ENCODE measurements around the gene ZNF24.
A peak's percentile ranks its signal among the peaks of the same experiment; 100 is the strongest.

ZNF24 gene

DNA sequence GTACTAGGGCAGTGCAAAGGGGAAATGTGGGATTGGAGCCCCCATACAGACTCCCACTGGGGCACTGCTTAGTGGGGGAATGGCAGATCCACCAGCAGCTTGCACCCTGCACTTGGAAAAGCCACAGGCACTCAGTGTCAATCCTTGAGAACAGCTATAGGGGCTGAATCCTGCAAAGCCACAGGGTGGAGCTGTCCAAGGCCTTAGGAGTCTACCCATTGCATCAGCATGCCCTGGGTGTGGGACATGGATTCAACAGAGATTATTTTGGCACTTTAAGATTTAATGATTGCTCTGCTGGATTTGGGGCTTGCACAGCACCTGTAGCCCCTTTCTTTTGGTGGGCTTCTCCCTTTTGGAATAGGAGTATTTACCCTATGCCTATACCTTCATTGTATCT lies 8.6 kb upstream of the ZNF24 start:
- no peak for DNase-seq (ENCODE audit: low spot score)

DNA sequence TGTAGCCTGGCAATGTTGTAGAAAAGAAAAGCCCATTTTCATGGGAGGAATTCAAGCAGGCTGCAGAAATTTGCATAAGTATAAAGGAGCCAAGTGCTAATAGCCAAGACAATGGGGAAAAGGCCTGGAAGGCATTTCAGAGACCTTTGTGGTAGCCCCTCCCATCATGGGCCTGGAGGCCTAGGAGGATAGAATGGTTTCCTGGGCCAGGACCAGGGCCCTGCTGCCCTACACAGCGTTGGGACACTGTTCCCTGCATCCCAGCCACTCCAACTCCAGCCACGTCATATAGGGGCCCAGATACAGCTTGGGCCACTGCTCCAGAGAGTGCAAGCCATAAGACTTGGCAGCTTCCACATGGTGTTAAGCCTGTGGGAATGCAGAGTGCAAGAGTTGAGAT lies 8.1 kb upstream of the ZNF24 start:
- DNase-seq (ENCODE audit: low spot score) = no peak

DNA sequence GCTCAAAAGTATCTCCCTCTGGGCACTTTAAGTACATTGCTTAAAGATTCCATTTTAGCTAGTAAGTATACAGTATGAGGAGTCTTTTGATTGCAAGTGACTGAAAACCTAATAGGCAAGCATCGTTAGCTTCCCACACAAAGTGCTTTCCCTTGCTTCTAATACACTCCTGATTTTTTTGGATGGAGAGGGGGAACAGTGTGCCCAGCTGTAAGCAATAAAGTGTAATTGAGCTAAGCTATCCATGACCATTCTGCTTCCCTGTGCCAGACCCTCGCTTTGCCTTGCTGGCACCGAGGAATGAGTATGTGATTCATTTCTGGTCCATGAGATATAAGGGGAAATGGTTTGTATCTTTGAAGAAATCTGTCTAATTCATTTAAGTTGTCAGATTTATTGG lies 3.8 kb upstream of the ZNF24 start:
- DNase-seq (ENCODE audit: low spot score) = no peak

DNA sequence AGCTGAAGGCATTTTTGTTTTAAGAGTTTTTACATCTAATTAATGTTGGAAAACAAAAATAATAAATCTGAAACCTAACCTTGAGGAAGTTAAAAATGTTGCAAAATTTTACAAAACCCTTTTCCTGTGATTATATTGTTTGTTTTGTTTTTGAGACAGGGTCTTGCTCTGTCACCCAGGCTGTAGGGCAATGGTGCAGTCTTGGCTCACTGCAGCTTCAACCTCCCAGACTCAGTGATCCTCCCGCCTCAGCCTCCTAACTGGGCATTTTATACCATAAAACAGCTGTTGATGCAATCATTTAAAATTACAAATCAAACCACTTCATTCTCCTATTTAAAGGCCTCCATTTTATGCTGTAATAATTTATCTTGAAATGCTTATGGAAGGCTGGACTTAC lies 1.7 kb upstream of the ZNF24 start:
- no peak for DNase-seq (ENCODE audit: low spot score)

DNA sequence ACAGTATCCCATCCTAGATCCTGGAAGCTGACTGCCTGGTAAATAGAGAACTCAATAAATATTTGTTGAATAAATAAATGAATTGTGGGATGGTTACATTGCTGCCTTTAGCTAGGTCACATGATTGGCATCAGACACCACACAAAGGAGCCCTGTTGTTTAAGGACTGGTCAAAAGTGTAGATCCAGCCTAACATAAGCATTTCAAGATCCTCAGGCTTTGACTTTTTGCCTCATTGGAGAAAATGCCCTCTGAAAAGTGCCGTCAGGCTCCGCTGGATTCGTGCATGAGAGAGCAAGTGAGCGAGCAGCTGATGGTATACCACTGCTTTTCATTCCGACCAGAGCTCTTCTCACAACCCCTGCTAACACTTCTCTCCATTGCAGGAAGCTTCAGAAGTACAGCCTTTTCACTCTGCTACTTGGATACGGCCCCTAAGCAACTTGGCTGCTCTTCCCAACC lies 1.3 kb upstream of the ZNF24 start:
- DNase-seq (ENCODE audit: low spot score) = peak; percentile 6

DNA sequence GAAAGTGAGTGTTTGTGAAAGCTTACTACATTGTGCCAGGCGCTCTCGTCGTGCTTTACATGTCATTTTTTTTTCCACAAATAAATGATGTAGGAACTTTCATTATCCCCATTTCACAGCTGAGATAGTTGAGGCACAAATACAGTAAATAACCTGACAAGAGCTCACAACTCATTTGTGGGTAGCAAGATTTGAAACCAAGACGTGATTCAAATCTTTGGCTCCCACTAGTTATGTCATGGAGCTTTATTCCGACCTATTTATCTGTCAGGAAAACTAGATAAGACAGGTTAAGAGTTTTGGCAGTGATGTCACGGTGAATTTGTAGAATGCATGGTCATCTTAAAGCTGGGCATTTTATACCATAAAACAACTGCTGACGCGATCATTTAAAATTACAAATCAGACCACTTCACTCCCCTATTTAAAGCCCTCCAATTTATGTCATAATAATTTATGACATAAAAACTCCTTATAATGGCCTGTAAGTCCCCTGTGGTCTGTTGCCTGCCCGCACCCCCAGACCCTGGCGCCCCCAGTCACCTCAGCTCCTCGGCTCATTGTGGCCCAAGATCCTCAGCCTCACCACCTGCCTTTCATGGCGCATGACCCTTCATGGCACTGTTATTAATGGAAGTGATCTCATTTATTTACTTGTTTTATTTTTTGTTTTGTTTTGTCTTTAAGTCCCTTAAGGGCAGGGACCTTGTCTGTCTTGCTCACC lies 678 bp upstream of the ZNF24 start:
- no peak for DNase-seq (ENCODE audit: low spot score)

DNA sequence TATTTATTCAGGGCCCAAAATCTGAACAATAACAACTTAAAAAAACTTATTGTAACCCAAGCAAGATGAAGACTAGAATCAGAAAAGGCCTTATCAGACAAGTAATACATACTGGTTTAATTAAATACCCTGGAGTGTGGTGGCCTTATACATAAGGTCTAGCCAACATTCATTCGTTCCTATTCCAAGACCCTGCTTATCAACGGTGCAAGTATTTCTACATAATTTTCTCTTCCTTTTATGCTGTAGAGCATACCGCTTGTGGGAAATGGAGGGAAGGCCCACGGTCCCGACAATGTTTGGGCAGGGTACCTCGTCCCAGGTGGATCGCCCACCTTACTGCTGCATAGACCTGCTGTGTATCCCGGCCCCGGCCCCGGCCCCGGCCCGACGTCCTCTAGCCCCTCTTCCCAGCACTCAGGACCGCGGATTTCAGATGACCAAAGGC lies 708 bp downstream of the ZNF24 start:
- no peak for DNase-seq (ENCODE audit: low spot score)

DNA sequence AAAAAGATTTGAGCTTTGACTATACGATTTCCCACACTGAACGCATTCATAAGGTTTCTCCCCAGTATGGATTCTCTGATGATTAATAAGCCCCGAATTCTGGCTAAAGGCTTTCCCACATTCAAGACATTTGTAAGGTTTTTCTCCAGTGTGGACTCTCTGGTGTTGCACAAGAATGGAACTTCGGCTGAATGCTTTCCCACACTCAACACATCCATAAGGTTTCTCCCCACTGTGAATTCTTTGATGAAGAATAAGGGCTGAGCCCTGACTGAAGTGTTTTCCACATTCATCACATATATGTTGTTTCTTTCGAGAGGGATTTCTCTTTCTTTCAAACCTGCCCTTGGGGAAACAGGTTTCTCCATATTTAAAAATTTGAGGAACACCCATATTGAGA lies 6.9 kb downstream of the ZNF24 start:
- no peak for DNase-seq (ENCODE audit: low spot score)

DNA sequence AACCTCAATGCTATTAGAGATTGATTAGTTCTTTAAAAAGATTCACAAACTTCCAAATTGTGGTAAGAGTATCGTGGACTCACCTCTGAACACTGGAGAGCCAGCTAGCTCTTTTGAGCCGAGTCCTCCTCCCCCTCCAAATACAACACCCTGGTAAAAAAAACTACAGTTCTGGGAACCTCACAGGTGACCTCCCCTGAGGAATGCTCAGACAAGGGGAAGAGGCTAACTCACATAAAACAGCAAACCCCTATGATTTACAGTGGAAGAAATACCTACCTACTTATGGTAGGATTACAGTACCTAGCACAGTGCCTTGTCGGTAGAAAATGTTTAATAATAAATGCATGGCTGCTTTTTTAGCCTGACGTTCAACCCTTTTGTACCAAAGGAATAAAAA lies 8.4 kb downstream of the ZNF24 start:
- no peak for DNase-seq (ENCODE audit: low spot score)

DNA sequence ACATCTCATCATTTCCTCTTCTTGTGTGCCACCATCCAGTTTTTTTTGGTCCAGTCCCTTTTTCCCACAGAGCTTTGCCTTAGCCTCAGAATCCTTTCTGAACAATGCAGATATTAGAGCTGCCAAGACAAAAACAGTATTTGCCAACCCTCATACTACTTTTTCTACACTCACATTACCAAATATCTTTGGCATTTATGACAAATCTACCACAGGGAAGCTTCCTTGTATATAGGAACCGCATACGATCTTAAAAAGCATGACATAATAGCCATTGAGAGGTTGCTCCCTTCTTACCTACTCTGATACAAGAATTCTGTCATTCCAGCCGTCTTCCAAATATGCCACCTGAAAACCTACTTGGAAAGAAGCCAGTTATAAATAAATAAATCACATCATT lies 9.4 kb downstream of the ZNF24 start:
- no peak for DNase-seq (ENCODE audit: low spot score)

DNA sequence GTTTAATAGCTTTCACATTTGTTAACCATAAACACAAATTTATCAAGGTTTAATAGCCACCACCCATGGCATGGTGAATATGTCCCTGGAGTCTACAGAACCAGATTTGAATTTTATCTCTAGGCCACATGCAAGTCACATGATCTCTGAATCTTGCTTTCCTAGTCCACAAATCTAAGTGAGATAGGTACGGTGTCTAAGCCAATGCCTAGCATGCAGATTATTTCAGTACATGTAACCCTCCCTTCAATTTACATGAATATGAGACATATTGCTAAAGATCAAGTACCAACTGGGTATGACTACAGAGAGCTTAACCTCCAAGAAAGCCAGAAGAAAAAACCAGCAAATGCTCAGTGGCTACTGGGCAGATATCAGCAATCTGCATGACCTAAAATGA lies 10.0 kb downstream of the ZNF24 start:
- no peak for DNase-seq (ENCODE audit: low spot score)

DNA sequence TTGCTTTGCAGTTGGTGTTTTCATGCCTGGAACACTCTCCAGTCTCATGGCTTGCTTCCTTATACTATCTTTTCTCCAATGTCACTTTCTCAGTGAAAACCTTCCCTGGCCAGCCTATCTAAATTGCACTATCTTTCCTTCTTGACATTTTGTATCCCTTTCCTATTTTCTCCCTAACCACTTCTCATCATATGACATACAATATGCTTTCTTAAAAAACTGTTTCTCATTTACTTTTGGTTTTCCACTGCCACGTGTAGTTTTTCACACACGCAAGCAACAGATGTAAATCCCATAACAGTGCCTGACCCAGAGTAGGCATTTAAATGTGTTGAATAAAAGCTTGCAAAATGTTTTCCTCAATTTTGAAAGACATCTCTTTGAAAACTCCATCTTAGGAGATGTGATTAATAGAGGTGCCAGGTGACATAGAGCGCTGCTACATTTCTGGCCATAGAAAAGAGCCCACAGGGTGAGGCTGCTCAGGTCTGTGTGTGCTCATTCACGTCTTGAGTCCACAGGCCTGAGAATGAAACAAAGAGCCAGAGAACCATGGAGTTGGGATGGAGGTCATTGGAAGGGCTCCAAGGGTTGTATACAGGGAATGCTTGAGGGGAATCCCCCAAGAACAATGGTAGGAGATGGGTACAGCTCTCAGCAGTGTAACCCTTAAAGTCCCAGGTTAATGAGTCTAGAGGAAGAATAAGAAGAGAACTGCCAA lies 12.7 kb downstream of the ZNF24 start:
- no peak for DNase-seq (ENCODE audit: low spot score)

DNA sequence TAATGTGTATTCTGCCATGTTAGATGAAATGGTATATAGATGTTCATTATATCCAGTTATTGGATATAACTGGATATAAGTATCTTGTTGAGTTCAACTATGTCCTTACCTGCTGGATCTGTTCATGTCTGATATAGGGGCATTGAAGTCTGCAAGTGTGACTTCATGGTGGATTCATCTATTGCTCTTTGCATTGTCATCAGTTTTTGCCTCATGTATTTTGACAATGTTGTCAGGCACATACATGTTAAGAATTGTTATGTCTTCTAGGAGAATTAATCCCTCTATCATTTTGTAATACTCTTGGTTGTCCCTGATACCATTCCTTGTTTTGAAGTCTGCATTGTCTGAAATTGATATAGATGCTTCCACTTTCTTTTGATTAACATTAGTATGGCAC lies 15.4 kb downstream of the ZNF24 start:
- no peak for DNase-seq (ENCODE audit: low spot score)

DNA sequence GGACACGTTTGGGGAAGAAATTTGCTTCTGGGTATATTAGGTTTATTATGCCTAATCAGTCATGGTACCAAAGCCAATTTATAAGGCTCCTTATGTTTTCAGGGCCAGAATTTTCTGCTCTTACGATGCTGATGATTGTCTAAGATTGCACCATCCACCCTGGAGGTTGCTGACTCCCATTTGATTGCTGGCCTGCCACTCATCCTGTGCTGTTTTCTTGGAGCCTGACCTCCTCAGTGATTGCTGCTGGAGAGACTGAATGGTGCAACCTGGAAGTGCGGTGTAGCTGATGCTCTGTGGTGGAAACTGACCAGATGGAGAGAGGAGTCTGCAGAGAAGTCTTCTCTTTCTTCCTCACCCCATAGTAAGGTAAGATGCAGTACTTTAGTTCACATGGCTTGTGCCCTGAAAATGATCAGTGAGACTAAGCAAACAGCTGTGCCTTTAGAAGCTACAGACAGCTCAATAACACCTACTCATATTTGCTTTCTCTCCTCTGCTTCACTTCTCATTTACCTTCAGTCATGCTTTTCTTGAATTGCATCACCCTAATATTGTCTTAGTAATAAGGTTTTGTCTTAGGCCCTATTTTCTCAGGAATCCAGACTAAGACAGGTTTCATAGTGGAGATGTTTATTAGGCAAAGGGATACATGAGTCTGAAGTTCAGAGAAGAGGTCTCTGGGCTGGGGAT lies 17.4 kb downstream of the ZNF24 start:
- DNase-seq (ENCODE audit: low spot score) = no peak

DNA sequence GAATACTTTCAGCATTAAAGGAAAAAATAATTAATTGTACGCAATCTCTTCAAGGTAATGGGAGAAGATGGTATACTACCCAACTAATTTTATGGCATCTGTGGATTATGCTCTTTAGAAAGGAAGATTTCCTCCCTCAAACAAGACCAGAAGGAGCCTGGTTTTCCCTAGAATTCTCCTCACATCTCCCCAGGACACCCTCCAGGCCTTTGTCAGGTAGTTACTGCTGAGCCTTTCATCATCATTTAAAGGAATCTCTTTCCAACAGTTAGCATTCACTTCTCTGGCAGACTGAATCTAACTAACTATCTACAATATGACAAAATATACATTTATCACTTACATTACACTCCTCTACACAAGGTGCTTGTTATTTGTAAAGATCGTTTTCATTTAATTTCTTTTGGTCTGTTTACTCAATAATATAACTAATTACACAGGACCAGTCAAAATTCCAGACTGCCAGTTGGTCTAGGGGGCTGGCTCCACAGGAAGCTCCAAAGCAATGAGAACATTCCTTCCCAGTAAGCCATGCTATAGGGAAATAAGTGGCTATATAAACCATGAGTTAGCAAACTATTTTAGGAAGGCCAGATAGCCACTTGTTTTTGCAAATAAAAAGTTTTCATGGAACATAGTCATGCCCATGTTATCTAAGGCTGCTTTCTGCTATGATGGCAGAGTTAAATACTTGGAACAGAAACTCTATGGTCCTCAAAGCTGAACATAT lies 19.1 kb downstream of the ZNF24 start:
- peak; percentile 34 for DNase-seq (ENCODE audit: low spot score)

DNA sequence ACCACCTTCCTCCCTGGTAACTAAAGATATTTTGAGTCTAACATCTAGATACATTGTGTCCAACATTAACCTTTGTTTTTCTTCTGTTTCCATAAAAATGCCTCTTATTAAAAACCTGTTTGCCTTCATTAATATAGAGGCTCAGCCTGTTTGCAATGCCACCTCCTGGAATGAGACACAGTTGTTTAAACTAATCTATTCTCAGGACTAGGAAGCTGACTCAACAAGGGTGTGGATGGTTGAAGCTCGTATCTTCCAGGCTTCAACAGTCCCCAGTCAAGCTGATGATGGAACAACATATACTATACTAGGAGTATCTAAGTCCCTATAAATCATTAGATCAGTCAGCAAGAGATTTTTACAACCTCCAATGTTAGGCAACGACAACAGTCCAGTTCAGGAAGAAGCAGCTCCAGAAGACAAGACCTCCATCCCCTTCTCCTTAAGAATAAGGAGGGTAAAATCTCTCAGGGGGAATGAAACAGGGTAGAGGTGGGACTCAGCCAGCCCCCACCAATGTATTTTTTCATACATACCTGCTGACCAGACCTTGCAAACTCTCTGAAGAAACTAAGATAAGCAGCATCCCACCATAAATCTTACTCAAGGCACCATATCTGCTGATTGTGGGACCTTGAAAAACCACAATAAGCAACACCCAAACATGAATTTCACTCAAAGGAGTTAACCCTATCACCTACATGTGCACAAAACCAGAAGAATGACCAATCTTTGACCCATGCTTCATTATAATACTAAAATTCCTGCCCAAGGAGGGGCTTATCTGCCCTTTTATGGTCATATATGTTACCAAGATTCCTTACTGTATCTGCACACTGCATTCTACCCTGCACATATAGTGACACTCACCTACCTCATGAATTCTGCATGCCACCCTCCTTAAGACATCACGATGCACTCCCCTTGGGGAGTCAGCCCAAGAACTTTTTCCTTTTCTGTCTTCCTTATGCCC lies 21.4 kb downstream of the ZNF24 start:
- DNase-seq (ENCODE audit: low spot score) = no peak

DNA sequence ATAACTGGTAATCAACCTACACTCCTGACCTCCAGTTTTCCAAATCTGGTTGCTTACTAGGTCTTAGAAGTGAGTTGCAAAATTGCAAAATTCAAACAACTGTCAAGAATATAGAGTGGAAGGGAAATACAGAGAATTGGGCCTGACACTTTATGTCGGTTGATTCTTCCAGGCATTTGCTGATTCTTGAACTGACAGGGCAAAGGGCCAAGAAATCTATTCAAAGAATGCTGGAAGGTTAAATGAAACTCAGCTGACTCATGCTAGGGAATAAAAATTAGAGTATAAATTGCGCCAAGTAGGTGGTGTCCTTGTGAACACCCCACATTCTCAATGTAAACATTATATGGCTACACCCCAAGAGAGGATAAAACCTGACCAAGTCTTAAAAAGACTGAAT lies 32.7 kb downstream of the ZNF24 start:
- no peak for DNase-seq (ENCODE audit: low spot score)

DNA sequence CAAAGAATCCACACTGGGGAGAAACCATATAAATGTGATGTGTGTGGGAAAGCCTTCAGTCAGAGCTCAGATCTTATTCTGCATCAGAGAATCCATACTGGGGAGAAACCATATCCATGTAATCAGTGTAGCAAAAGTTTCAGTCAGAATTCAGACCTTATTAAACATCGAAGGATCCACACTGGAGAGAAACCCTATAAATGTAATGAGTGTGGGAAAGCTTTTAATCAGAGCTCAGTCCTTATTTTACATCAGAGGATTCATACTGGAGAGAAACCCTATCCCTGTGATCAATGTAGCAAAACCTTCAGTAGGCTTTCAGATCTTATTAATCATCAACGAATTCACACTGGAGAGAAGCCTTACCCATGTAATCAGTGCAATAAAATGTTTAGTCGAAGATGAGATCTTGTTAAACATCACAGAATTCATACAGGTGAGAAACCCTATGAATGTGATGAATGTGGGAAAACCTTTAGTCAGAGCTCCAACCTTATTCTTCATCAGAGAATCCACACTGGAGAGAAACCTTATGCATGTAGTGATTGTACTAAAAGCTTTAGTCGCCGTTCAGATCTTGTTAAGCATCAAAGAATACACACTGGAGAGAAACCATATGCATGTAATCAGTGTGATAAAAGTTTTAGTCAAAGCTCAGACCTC lies 37.5 kb downstream of the ZNF24 start:
- no peak for DNase-seq (ENCODE audit: low spot score)

DNA sequence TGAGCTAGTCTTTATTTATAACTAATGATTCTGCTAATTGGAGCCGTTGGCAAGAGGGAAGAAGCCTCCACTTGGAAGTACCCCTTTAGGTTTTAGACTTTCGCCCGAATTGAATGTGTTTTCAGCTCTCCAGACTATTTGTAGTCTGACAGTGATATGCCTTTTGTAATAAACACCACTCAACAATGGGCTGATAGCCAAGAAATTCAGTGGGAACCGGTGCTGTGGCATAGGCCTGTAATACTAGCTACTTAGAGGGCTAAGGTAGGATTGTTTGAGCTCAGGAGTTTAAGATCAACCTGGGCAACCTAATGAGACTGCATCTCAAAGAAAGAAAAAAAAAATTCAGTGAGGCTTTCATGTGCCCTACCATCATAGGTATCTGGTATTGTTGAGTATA lies 40.6 kb downstream of the ZNF24 start:
- DNase-seq (ENCODE audit: low spot score) = no peak

DNA sequence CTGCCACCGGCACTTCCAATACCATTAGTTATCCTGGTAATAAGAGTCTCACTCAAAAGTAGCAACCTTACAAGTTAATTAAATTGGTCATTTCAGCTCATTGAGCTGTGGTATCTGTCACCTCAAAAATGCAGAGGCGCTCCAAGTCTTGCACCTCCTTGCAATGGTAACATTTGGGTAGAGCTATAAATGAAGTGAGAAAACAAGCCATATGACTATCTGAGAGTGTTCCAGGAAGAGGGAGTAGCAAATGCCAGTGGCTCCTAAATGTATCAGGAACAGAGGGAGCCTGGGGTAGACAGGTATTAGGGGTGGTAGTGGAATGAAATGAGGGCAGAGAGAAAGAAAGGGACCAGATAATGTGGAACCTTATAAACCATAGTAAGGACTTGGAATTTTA lies 48.2 kb downstream of the ZNF24 start:
- DNase-seq (ENCODE audit: low spot score) = no peak

DNA sequence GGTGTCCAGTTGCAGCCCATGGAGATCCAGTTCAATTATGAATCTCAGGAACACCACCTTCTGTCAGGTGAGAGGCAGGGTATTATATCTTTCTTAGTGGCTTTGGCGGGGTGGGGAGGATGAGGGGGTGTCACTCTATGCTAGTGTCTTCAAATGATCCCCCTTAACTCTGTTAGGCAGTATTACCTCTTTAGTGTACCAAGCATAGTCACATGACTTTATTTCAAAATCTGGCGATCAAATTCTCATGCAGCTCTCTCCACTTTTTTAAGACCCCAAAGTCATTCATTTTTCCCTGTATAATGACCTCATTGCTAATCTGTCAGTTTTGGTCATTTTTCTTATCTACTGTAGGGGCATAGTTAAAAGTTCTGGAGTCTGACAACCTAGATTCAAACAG lies 53.1 kb downstream of the ZNF24 start:
- no peak for DNase-seq (ENCODE audit: low spot score)
